Subcutaneous adipose tissue (tissue), 4 donors: ENCODE measurements around the gene GLI2. TPM values are rescaled to one million over a fixed set of nuclear protein-coding genes. Genes with fewer than 3 reads are reported as not detected.

Experiments
- total RNA-seq, 4 donors: library from RNA; depleted of rRNA; stranded (reverse); fragments of >200 nt; gene quantifications; one replicate each; pipeline ENCODE4 v1.1.0, GENCODE V29; 2016
- TF ChIP-seq, protein P1 (sequence below): fragments of 450-650 bp; IDR thresholded peaks from one replicate; pipeline ENCODE4 v1.5.1; 2016; ENCODE audit warnings: low read depth, mild to moderate bottlenecking, control low read depth, antibody characterized with exemption, moderate library complexity

GLI2 gene
- total RNA-seq, 4 donors from 2014 or later, result 0.82 to 1.5 (median 1.0) TPM

DNA sequence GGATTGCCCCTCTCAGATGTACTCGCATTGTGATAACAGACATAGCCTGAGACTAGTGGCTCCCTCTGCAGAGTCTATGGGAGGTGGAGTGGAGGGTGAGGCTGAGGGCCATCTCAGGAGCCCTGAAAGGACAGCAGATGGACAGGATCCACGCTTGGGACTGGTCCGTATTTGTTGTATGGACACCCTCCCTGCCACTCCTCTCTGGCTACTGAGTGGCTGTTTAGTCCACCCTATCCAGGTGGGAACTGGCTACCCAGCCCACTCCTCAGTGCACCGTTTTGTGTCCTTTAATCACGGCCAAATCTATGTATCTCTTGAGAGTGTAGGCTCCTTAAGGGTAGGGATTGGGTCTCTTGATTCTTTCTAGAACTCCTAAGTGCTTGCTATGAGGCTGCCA, 4.5 kb upstream of the GLI2 start:
- TF ChIP-seq, protein P1, sequence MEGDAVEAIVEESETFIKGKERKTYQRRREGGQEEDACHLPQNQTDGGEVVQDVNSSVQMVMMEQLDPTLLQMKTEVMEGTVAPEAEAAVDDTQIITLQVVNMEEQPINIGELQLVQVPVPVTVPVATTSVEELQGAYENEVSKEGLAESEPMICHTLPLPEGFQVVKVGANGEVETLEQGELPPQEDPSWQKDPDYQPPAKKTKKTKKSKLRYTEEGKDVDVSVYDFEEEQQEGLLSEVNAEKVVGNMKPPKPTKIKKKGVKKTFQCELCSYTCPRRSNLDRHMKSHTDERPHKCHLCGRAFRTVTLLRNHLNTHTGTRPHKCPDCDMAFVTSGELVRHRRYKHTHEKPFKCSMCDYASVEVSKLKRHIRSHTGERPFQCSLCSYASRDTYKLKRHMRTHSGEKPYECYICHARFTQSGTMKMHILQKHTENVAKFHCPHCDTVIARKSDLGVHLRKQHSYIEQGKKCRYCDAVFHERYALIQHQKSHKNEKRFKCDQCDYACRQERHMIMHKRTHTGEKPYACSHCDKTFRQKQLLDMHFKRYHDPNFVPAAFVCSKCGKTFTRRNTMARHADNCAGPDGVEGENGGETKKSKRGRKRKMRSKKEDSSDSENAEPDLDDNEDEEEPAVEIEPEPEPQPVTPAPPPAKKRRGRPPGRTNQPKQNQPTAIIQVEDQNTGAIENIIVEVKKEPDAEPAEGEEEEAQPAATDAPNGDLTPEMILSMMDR, result no peak

GRCh38 chr2:120732506-120733237, 3.0 kb upstream of the GLI2 start:
- TF ChIP-seq, protein P1, result no peak

DNA sequence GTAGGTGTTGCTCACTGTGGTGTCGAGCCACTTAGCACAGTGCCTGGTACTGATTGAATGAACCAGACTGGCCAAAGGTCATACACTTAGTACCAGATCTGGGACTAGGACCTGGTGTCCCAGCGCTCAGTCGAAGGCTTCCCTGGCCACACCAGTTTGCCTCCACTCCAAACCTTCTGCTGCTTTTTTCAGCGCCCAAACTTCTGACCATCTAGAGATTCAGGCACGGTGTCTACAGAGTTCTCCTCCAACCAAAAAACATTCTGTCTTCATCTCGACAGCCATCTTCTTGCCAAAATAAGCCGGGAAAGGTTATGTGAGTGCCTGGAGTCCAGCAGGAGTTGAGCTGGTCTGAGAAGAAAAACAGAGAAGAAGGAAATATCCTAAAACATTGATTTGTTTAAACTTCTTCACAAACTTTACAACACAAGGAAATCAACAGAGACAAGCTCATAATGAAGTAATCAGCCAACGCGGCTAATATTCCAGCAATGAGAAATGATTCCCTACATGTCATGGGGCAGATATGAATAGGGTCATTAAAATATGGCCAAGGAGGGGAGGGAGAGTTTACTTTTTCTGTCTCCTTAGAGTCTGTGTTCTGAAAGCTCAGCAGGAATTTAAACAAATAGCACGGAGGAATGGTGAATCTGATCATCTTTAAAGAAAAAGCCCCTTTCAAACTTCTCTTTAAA, 2.3 kb upstream of the GLI2 start:
- TF ChIP-seq, protein P1, result no peak

DNA sequence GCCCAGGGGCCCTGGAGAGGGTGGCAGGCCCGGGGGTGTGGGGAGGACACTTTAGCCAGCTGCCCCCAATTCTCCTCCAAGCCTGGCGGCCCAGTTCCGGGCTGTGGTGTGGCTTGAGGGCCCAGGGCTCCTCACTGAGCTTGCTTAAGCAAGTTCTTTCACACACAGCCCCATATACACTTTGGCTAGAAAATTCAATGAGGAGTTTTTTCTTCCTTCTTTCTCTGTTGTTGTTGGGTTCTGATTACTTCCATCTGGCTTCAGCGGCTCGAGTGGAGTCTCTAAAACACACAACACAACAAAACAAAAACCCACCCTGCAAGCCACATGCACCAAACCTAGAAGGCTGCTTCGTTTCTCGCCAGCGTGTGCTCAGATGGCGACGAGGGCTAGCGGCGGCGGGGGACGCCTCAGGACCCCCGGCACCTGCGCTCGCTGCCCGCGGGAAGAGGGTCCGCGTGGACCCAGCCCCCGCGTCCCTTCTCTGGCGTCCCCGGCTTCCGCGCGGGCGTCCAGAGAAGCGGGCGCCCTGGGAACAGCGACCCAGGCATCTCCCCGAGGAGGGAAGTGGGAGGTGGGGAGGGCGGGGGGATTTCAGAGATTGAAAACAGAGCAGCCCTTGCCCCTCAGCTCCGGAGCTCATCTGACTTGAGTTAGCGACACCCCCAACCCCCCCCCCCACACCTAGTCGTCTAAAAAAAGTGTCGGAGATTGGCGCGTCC, 577 bp upstream of the GLI2 start:
- TF ChIP-seq, protein P1, result no peak

DNA sequence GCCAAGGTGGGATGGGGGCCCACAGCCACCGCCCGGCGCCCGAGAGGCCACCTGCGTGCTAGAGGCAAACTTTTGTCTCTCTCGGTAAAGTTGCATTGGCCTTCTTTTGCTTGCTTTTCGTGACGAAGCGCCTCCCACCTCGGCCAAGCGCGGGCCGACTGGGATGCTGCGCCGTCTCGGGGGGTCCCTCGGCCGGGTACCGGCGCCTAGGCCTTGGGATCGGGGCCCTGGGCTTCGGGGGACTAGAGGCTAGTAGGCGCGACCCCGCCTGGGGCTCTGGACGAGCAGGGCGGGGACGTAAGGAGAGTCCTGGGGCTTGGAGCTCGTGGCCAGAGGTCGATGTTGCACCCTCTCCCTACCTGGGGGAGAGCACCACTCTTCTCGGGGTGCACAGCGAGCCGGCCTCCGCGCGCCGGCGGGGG, 545 bp downstream of the GLI2 start:
- TF ChIP-seq, protein P1, result no peak

DNA sequence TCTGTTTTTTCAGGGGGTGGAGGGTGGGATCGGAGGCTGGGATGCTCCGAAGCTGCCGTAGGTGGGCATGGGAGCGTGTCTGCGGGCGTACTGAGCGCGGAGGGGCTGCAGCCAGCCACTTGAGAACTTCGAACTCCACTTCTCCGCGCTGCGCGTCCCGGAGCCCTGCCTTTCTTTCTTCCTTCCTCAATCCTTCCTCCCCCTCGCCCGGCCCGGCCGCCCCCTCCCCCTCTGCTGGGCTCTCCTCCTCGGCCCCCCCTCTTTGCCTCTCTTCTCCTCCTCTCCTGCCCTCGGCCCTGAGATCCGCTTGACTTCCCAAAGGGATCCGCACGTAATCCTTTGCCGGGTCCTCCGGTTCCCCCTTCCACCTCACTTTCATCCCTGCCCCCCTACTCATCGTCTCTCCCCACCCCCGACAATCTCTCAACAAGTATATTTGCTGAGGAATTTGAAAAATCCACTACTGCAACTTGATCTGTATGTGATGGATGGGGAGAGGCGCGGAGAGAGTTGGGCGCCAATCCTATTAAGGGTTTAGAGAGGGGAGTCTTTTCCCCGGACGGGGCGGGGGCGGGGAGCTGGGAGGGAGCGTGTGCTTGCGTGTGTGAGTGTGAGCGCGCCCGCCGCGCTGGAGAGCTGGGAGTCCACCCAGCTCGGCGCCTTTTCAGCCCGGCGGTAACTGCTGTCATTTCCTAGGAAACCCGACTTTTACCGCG, 1.1 kb downstream of the GLI2 start:
- TF ChIP-seq, protein P1, result no peak
